ENCODE data around the gene ATP8A2.

DNA sequence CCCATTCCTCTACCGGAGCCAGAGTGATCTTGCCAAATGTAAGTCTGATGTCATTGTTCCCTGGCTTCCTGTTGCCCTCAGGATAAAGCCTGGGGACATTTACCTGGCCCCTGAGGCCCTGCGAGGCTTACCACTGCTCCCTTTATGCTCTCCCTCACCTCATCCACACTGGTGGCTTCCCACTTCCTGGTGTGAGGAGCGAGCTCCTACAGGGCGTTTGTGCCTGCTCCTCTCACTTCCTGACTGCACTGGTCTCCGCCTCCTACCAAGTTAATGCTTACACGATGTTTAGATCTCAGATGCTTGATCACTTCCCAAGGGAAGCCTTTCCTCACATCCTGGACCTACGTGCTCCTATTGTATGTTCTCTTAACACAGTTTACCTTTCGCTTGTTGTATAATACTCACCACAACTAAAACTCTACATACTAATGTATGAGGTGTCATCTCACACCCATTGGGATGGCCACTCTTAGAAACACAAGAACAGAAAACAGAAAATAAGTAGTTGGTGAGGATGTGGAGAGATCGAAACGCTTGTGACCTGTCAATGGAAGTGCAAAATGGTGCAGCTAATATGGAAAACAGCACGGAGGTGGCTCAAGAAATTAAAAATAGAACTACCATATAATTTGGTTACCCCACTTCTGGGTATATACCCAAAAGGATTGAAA lies 502.4 kb downstream of the ATP8A2 start:
- TF ChIP-seq, protein P1, sequence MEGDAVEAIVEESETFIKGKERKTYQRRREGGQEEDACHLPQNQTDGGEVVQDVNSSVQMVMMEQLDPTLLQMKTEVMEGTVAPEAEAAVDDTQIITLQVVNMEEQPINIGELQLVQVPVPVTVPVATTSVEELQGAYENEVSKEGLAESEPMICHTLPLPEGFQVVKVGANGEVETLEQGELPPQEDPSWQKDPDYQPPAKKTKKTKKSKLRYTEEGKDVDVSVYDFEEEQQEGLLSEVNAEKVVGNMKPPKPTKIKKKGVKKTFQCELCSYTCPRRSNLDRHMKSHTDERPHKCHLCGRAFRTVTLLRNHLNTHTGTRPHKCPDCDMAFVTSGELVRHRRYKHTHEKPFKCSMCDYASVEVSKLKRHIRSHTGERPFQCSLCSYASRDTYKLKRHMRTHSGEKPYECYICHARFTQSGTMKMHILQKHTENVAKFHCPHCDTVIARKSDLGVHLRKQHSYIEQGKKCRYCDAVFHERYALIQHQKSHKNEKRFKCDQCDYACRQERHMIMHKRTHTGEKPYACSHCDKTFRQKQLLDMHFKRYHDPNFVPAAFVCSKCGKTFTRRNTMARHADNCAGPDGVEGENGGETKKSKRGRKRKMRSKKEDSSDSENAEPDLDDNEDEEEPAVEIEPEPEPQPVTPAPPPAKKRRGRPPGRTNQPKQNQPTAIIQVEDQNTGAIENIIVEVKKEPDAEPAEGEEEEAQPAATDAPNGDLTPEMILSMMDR (IDR thresholded peaks at IDR 0.05), result no peak
- TF ChIP-seq EP300 (IDR thresholded peaks at IDR 0.05), result no peak

All from upper lobe of left lung (tissue), 4 donors.